ENCODE results near the gene UBE2E3.

Gene UBE2E3

DNA sequence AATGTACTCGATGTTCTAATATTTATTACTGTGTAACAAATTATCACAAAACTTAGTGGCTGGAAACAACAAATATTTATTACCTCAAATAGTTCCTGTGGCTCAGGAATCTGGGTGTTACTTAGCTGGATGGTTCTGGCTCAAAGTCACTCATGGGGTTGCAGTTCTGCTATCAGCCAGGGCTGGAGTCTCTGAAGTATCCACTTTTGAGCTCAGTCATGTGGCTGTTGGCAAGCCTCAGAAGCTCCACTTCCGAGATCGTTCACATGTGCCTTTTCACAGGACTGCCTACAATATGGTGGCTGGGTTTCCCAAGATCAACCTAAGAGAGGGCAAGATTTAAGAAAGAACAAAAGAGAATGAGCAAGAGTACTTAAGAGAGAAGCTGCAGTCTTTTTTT, 19.4 kb upstream of the UBE2E3 start:
- TF ChIP-seq, protein P1, sequence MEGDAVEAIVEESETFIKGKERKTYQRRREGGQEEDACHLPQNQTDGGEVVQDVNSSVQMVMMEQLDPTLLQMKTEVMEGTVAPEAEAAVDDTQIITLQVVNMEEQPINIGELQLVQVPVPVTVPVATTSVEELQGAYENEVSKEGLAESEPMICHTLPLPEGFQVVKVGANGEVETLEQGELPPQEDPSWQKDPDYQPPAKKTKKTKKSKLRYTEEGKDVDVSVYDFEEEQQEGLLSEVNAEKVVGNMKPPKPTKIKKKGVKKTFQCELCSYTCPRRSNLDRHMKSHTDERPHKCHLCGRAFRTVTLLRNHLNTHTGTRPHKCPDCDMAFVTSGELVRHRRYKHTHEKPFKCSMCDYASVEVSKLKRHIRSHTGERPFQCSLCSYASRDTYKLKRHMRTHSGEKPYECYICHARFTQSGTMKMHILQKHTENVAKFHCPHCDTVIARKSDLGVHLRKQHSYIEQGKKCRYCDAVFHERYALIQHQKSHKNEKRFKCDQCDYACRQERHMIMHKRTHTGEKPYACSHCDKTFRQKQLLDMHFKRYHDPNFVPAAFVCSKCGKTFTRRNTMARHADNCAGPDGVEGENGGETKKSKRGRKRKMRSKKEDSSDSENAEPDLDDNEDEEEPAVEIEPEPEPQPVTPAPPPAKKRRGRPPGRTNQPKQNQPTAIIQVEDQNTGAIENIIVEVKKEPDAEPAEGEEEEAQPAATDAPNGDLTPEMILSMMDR (conservative IDR thresholded peaks at IDR 0.05), result no peak
- TF ChIP-seq ZFX (IDR thresholded peaks at IDR 0.05), result no peak
- no peak overlapping the region for H3K27ac ChIP-seq

DNA sequence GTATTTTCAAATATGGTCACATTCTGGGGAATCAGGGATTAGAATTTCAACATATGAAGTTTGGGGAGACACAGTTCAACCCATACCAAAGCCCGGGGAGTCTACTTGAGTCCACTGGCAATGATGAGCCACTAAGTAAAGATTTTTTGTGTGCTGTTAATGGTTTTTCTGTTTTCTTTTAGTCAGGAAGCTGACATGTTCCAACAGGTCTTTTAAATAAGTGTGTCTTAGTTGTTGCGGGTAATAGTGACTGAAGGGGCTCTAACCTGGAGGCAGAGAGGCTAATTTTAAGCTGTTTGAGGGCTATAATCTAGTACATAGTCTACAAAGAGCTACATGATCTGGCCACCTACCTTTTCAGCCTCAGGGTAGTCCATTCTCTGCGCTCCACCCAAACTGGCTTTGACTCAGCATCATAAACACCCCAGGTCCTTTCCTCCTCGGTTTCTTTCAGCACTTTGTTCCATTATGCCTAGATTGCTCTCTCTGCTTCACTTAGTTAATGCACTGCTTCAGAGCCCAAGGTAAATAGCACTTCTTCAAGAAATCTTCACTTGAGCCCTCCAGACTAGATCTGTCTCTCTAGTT, 17.6 kb upstream of the UBE2E3 start:
- no peak overlapping the region for H3K27ac ChIP-seq
- TF ChIP-seq ZFX (IDR thresholded peaks at IDR 0.05), result no peak

DNA sequence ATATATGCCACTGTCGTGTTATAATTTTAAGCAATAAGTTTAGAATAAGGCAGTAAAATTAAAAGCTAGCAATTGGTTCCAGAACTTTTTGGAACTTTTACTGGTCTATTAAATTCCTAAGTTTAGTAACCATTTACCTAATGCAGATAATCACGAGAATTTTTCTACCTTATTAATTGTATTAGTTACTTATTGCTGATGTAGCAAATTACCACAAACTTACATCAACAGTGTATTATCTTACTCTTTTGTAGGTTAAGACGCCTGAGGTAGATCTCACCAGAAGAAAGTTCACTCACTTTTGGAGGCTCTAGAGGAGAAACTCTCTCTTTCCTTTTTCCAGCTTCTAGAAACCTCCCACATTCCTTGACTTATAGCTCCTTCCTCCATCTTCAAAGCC, 14.0 kb upstream of the UBE2E3 start:
- TF ChIP-seq, protein P1 (conservative IDR thresholded peaks at IDR 0.05), result no peak
- no peak for TF ChIP-seq ZFX (IDR thresholded peaks at IDR 0.05)
- H3K27ac ChIP-seq, result no peak overlapping the region

DNA sequence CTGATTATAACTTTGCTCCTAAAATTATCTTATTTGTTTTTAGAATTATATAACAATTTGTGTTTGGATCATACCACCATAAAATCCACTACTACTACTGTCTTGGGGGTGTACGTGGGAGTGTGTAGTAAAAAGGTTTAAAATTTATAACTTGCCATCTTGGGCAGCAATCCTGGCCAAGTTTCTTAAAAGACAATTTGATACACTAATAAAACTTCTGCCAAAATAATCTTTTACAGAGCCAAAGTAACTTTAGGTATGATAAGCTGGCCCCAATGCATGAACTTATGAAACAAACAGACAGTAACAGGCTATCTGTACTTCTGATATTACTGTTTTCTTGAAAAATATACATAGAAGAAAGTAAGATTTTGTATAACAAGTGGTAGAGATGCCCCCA, 11.3 kb upstream of the UBE2E3 start:
- no peak overlapping the region for H3K27ac ChIP-seq
- TF ChIP-seq ZFX (IDR thresholded peaks at IDR 0.05), result no peak
- TF ChIP-seq, protein P1 (conservative IDR thresholded peaks at IDR 0.05), result no peak

DNA sequence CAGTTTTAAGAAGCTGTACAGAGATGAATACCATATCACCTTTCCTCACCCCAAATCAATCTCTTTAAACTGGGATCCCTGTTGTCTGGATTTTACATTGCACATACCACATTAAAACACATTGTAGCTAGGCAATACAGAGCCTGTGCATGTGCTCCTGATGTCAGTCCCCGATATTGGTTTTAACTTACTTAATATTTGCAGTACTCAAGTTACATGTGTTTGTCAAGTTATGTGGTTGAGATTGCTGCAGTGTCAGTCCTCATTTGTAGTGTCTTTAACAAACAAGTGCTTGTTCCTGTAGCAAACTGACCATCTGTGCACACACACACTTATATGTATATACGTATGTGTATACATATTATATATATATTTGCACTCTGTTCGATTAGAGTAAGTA, 10.4 kb upstream of the UBE2E3 start:
- no peak overlapping the region for H3K27ac ChIP-seq
- TF ChIP-seq, protein P1 (conservative IDR thresholded peaks at IDR 0.05), result no peak
- no peak for TF ChIP-seq ZFX (IDR thresholded peaks at IDR 0.05)

DNA sequence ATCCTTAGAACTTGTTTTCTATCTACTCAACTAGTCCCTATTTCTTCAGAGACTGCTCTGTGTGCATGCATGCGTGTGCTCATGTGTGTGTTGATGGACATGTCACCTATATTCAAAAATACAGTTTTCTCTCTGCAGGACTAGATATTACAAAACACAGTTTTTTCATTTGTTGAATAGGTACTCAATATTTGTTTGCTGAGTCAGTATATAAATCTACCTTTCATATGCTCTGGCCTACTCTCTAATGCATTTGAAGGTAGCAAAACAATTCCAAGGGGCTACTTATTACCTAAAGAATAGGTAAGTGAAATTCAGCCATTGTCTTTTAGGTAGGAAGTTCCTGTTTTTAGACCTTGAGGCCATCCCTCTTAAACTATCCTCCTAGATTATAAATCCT, 8.6 kb upstream of the UBE2E3 start:
- no peak for TF ChIP-seq ZFX (IDR thresholded peaks at IDR 0.05)
- TF ChIP-seq, protein P1 (conservative IDR thresholded peaks at IDR 0.05), result no peak
- H3K27ac ChIP-seq, result no peak overlapping the region

DNA sequence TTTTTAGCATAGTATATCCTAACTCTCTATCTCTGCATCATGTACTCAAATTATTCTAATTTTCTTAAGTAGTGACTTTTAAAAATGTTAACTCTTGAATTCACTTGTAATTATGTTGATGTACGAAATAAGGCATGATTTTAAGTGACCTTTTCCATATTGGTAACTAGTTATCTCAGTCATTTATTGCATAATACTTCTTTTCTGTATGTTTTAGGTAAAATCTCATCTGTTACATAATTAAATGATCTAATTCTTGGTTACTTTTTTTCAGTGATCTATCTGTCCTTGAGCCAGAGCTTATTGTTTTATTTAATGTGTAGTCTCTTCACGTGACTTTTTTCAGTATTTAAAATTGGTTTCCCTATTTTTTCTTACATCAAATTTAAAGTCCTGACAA, 4.8 kb upstream of the UBE2E3 start:
- no peak overlapping the region for H3K27ac ChIP-seq
- no peak for TF ChIP-seq ZFX (IDR thresholded peaks at IDR 0.05)
- TF ChIP-seq, protein P1 (conservative IDR thresholded peaks at IDR 0.05), result no peak

Measured in C4-2B (cell line).